Keratinocyte (primary cell): Measurements from ENCODE around the gene CD164L2. TPM values are rescaled to one million over a fixed set of nuclear protein-coding genes. Genes with fewer than 3 reads are reported as not detected.
"Not testable (repeated sequence)": the region's sequence is repeated elsewhere in the genome, so short reads cannot be mapped to it uniquely, and the experiment has no call there.

Experiments used
- DNase-seq: peaks from one replicate; pipeline ENCODE4 v3.0.0-alpha.2; 2011; ENCODE audit warnings: low read depth, missing footprints, low spot score
- FAIRE-seq: peaks from 2 replicates; lab custom pipeline; 2011; peaks lifted over from hg19 to GRCh38; lab: Jason Lieb, UNC
- H2AFZ ChIP-seq: 2 replicates; pipeline ENCODE4 v1.6.0; 2012; ENCODE audit warnings: low read length, control low read depth, inconsistent platforms; ENCODE audit not compliant: control insufficient read depth
- H3K27ac ChIP-seq: 2 replicates; pipeline ENCODE4 v1.5.1; 2011; ENCODE audit warnings: low read length; ENCODE audit not compliant: control insufficient read depth, insufficient read depth
- H3K27me3 ChIP-seq: 3 replicates; pipeline ENCODE4 v1.6.0; 2011; ENCODE audit warnings: low read length; ENCODE audit not compliant: control insufficient read depth, insufficient read depth; ENCODE audit errors: extremely low read depth
- H3K36me3 ChIP-seq, 2 experiments: 2 replicates in 1 of 2; 3 replicates in 1 of 2; pipeline ENCODE4 v1.5.1; 2011; ENCODE audit warnings: low read length in 2 of 2, mild to moderate bottlenecking in 1 of 2; ENCODE audit not compliant: control insufficient read depth in 2 of 2, insufficient read depth in 2 of 2; ENCODE audit errors: extremely low read depth in 1 of 2
- H3K4me1 ChIP-seq: 3 replicates; pipeline ENCODE4 v1.5.1; 2011; ENCODE audit warnings: low read length; ENCODE audit not compliant: control insufficient read depth, insufficient read depth; ENCODE audit errors: extremely low read depth
- H3K4me2 ChIP-seq: 3 replicates; pipeline ENCODE4 v1.6.0; 2011; ENCODE audit warnings: low read depth, low read length; ENCODE audit not compliant: control insufficient read depth, insufficient read depth; ENCODE audit errors: extremely low read depth
- H3K4me3 ChIP-seq, 3 experiments: fragments of 200-600 bp in 1 of 3; sonication (generic) in 1 of 3; 2 replicates in 2 of 3; 3 replicates in 1 of 3; pipeline ENCODE4 v1.5.1; 2011 to 2016; ENCODE audit warnings: low read length in 3 of 3, mild to moderate bottlenecking in 3 of 3, control low read depth in 2 of 3, inconsistent platforms in 1 of 3, low read depth in 1 of 3, mixed read lengths in 1 of 3, mixed run types in 1 of 3, moderate library complexity in 1 of 3; ENCODE audit not compliant: control insufficient read depth in 2 of 3, insufficient read depth in 2 of 3; ENCODE audit errors: extremely low read depth in 1 of 3
- H3K79me2 ChIP-seq: 2 replicates; pipeline ENCODE4 v1.6.0; 2012; ENCODE audit warnings: low read length; ENCODE audit not compliant: control insufficient read depth, insufficient read depth
- H3K9ac ChIP-seq: 3 replicates; pipeline ENCODE4 v1.6.0; 2011; ENCODE audit warnings: low read length; ENCODE audit not compliant: control insufficient read depth, insufficient read depth; ENCODE audit errors: extremely low read depth
- H3K9me1 ChIP-seq: 3 replicates; pipeline ENCODE4 v1.6.0; 2011; ENCODE audit warnings: low read length; ENCODE audit not compliant: control insufficient read depth, insufficient read depth; ENCODE audit errors: extremely low read depth
- H3K9me3 ChIP-seq: 2 replicates; pipeline ENCODE4 v1.5.1; 2012; ENCODE audit warnings: low read depth, low read length; ENCODE audit not compliant: control insufficient read depth
- H4K20me1 ChIP-seq: 3 replicates; pipeline ENCODE4 v1.6.0; 2011; ENCODE audit warnings: low read length; ENCODE audit not compliant: control insufficient read depth, insufficient read depth; ENCODE audit errors: extremely low read depth
- CTCF ChIP-seq, 3 experiments: IDR thresholded peaks in 1 of 3; conservative IDR thresholded peaks in 1 of 3; optimal IDR thresholded peaks in 1 of 3; 2 replicates in 2 of 3; 3 replicates in 1 of 3; pipeline versions ENCODE3 to v1.5.1; 2011; ENCODE audit warnings: low read length in 3 of 3, mild to moderate bottlenecking in 3 of 3, moderate library complexity in 2 of 3, control low read depth in 1 of 3, inconsistent platforms in 1 of 3; ENCODE audit not compliant: insufficient read depth in 2 of 3; ENCODE audit errors: extremely low read depth in 1 of 3
- EZH2 ChIP-seq: IDR thresholded peaks from one replicate; pipeline ENCODE4 v1.6.1; 2012; ENCODE audit warnings: inconsistent platforms, mild to moderate bottlenecking, low read length, moderate library complexity
- dilution Hi-C: fragments of 300-500 bp; cut with MboI; formaldehyde crosslinking; loops from one replicate; pipeline ENCODE4 v1.7.0; 2020; ENCODE audit warnings: low sequenced_read_pairs; ENCODE audit not compliant: extremely low pct_ligation_motif_present
- polyA plus RNA-seq, 5 experiments: library from polyadenylated mRNA; depleted of rRNA in 3 of 5; stranded (reverse) in 3 of 5; stranded (forward) in 1 of 5; unstranded in 1 of 5; fragments of >200 nt; gene quantifications; 1 replicate in 1 of 5; 2 replicates in 3 of 5; 3 replicates in 1 of 5; pipeline versions ENCODE4 v1.2.1 to v1.2.3, GENCODE V29; 2011 to 2012; ENCODE audit warnings: missing spikeins in 2 of 5, low read depth in 1 of 5, low replicate concordance in 1 of 5

Gene CD164L2
- polyA plus RNA-seq, 1 donor (not counting 4 experiments of a cell fraction or from before 2014, with no cell fraction given), result 2.7 TPM

GRCh38 chr1:27409669-27410068 lies 26.5 kb upstream of the CD164L2 start:
- Histone ChIP-seq H3K9me3 (no peaks in the 10 kb centered on the region), H2AFZ (no peak overlapping the region), H3K4me1 (peaks cover 28% of the 10 kb centered on the region), H3K9me1 (no peaks in the 10 kb centered on the region), H3K36me3 (peaks cover 28 to 62% of the 10 kb centered on the region in 2 experiments), H3K9ac (no peak overlapping the region), H3K4me3 (no peak overlapping the region), H3K27ac (no peak overlapping the region), H3K27me3 (no peaks in the 10 kb centered on the region), H4K20me1 (no peaks in the 10 kb centered on the region), H3K79me2 (no peaks in the 10 kb centered on the region), H3K4me2 (no peak overlapping the region)
- no peak for FAIRE-seq
- dilution Hi-C loops, result loop anchor here (25.0 kb wide), 1 partner anchor 178 kb away; no protein-coding TSS in a partner anchor
- DNase-seq, result no peak
- TF ChIP-seq CTCF (optimal IDR thresholded peaks at IDR 0.05 in 1 of 3, IDR thresholded peaks at IDR 0.05 in 1 of 3, conservative IDR thresholded peaks at IDR 0.05 in 1 of 3; ENCODE audit: extremely low read depth in 1 of 3, insufficient read depth in 2 of 3, low read length in 3 of 3) (no peak), EZH2 (no peak)

- DNase-seq, result no peak
- Histone ChIP-seq H3K27ac (no peak overlapping the region), H3K4me3 (no peak overlapping the region), H4K20me1 (no peaks in the 10 kb centered on the region), H3K9me1 (no peaks in the 10 kb centered on the region), H3K4me1 (peaks cover 34% of the 10 kb centered on the region), H3K27me3 (no peaks in the 10 kb centered on the region), H3K4me2 (no peak overlapping the region), H3K79me2 (no peaks in the 10 kb centered on the region), H2AFZ (no peak overlapping the region), H3K36me3 (peaks cover 17 to 53% of the 10 kb centered on the region in 2 experiments), H3K9ac (no peak overlapping the region), H3K9me3 (no peaks in the 10 kb centered on the region)
- TF ChIP-seq EZH2, result no peak
- no peak for TF ChIP-seq CTCF (optimal IDR thresholded peaks at IDR 0.05 in 1 of 3, IDR thresholded peaks at IDR 0.05 in 1 of 3, conservative IDR thresholded peaks at IDR 0.05 in 1 of 3; ENCODE audit: extremely low read depth in 1 of 3, insufficient read depth in 2 of 3, low read length in 3 of 3)
- dilution Hi-C loops, result loop anchor here (25.0 kb wide), 1 partner anchor 179 kb away; no protein-coding TSS in a partner anchor
- FAIRE-seq, result no peak
Measured at GRCh38 chr1:27408151-27408550, 25.0 kb upstream of the CD164L2 start.

GRCh38 chr1:27406791-27407190 lies 23.7 kb upstream of the CD164L2 start:
- not testable (repeated sequence) for H3K9me1 ChIP-seq, H3K9me3 ChIP-seq, H3K4me3 ChIP-seq, H4K20me1 ChIP-seq, H3K4me2 ChIP-seq, H2AFZ ChIP-seq, H3K27me3 ChIP-seq, FAIRE-seq, H3K79me2 ChIP-seq, H3K27ac ChIP-seq, DNase-seq, H3K9ac ChIP-seq
- dilution Hi-C loops, result loop anchor here (25.0 kb wide), 1 partner anchor 181 kb away; no protein-coding TSS in a partner anchor
- peaks cover 42% of the 10 kb centered on the region for H3K4me1 ChIP-seq
- peaks cover 13 to 39% of the 10 kb centered on the region in 2 experiments for H3K36me3 ChIP-seq
